ENCODE data around the gene BATF3.
A peak's percentile ranks its signal among the peaks of the same experiment; 100 is the strongest.

Gene BATF3

DNA sequence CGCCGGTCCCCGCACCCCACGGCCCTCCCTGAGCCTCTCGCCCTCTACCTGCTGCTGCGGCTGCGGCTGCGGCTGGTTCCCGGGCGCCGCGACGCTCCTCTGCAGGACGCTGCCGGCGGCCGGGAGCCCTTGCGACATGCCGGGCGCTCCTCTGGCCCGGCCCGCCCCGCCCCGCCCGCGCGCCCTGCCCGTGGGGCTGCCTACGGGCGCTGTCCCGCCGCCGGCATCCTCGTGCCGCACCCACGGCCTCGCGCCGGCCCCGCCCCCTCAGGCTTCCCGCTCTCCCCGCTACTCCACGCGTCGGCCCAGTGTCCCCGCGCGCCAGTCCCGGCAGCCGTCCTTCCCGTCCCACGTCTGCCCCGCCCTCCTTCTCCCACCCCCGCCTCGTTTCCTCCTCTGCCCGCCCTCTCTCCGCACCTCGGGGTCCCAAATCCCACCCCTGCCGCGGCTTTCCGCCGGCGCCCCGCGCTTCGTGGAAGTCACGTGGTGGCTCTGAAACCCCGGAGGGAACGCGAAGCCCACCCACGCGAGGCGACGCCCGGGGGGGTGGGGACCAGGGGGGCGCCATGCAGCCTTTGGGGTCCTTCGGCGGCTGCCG lies at the start of gene BATF3:
TSS of gene BATF3 (minus strand) at position 216 of the 598 bp plus-strand sequence. CDS start at position 138, 78 bp downstream.
- Histone ChIP-seq H3K36me3 (ENCODE audit: insufficient read depth, low read length) (no peaks in the 10 kb centered on the region), H3K79me2 (ENCODE audit: control insufficient read depth, insufficient read depth, low read length, unreplicated experiment) (no peaks in the 10 kb centered on the region), H2AFZ (ENCODE audit: low read length, unreplicated experiment) (peak within 1 kb of the TSS; percentile 94), H3K27ac (ENCODE audit: low read depth, low read length) (peak within 1 kb of the TSS; percentile 24; the same call in 1 of the 2 replicates), H3K4me3 (ENCODE audit: low read depth, low read length) (peak within 1 kb of the TSS; percentile 87), H3K4me1 (ENCODE audit: control insufficient read depth, insufficient read depth, low read length, unreplicated experiment) (peaks cover 16% of the 10 kb centered on the region), H3K27me3 (ENCODE audit: insufficient read depth, low read length) (no peaks in the 10 kb centered on the region)

DNA sequence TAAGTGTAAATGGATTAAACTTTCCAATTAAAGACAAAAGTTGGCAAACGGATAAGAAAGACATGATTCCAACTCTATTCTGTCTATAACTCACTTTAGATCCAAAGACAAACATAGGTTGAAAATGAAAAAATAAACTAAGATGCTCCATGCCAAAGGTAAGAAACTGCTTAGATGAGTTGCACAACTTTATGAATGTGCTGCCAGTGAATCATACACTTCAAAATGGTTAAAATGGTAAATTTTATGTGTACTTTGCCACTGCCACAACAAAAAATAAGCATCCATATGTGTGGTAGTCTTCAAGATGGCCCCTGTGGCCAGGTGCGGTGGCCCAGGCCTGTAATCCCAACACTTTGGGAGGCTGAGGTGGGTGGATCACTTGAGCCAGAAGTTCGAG lies 46.9 kb upstream of the BATF3 start:
- Histone ChIP-seq H3K36me3 (ENCODE audit: insufficient read depth, low read length) (0 out of 2 replicates have a peak, but pooled peaks cover 4% of the 10 kb centered on the region), H3K27me3 (ENCODE audit: insufficient read depth, low read length) (no peaks in the 10 kb centered on the region), H2AFZ (ENCODE audit: low read length, unreplicated experiment) (no peak overlapping the region), H3K79me2 (ENCODE audit: control insufficient read depth, insufficient read depth, low read length, unreplicated experiment) (peaks cover 11% of the 10 kb centered on the region), H3K4me3 (ENCODE audit: low read depth, low read length) (no peak overlapping the region), H3K27ac (ENCODE audit: low read depth, low read length) (no peak overlapping the region), H3K4me1 (ENCODE audit: control insufficient read depth, insufficient read depth, low read length, unreplicated experiment) (peaks cover 6% of the 10 kb centered on the region)

DNA sequence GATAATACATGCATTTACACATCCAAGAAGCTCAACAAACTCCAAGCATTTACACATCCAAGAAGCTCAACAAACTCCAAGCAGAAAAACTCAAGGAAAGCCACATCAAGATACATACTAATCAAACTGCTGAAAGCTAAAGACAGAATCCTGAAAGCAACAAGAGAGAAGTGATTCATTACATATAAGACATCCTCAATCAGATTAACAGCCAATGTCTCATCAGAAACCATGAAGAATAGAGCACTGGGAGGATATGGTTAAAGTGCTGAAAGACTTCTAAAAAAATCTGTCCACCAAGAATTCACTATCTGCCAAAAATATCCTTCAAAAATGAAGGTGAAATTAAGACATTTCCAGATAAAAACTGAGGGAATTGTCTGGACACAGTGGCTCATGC lies 45.7 kb upstream of the BATF3 start:
- Histone ChIP-seq H3K4me1 (ENCODE audit: control insufficient read depth, insufficient read depth, low read length, unreplicated experiment) (peaks cover 5% of the 10 kb centered on the region), H3K27me3 (ENCODE audit: insufficient read depth, low read length) (no peaks in the 10 kb centered on the region), H3K36me3 (ENCODE audit: insufficient read depth, low read length) (peaks cover 5% of the 10 kb centered on the region; the same call in 1 of the 2 replicates), H3K4me3 (ENCODE audit: low read depth, low read length) (no peak overlapping the region), H2AFZ (ENCODE audit: low read length, unreplicated experiment) (no peak overlapping the region), H3K79me2 (ENCODE audit: control insufficient read depth, insufficient read depth, low read length, unreplicated experiment) (peaks cover 11% of the 10 kb centered on the region), H3K27ac (ENCODE audit: low read depth, low read length) (no peak overlapping the region)

GRCh38 chr1:212743901-212744475 lies 44.3 kb upstream of the BATF3 start:
- no peaks in the 10 kb centered on the region for H3K4me1 ChIP-seq (ENCODE audit: control insufficient read depth, insufficient read depth, low read length, unreplicated experiment)
- no peaks in the 10 kb centered on the region for H3K27me3 ChIP-seq (ENCODE audit: insufficient read depth, low read length)
- no peak overlapping the region for H3K27ac ChIP-seq (ENCODE audit: low read depth, low read length)
- H2AFZ ChIP-seq (ENCODE audit: low read length, unreplicated experiment): no peak overlapping the region
- H3K79me2 ChIP-seq (ENCODE audit: control insufficient read depth, insufficient read depth, low read length, unreplicated experiment): peaks cover 11% of the 10 kb centered on the region
- H3K36me3 ChIP-seq (ENCODE audit: insufficient read depth, low read length): peaks cover 5% of the 10 kb centered on the region; the same call in 1 of the 2 replicates
- H3K4me3 ChIP-seq (ENCODE audit: low read depth, low read length): no peak overlapping the region

- H2AFZ ChIP-seq (ENCODE audit: low read length, unreplicated experiment): no peak overlapping the region
- H3K79me2 ChIP-seq (ENCODE audit: control insufficient read depth, insufficient read depth, low read length, unreplicated experiment): no peaks in the 10 kb centered on the region
- H3K4me1 ChIP-seq (ENCODE audit: control insufficient read depth, insufficient read depth, low read length, unreplicated experiment): no peaks in the 10 kb centered on the region
- H3K36me3 ChIP-seq (ENCODE audit: insufficient read depth, low read length): peaks cover 5% of the 10 kb centered on the region; the same call in 1 of the 2 replicates
- H3K27ac ChIP-seq (ENCODE audit: low read depth, low read length): no peak overlapping the region
- H3K4me3 ChIP-seq (ENCODE audit: low read depth, low read length): no peak overlapping the region
- H3K27me3 ChIP-seq (ENCODE audit: insufficient read depth, low read length): no peaks in the 10 kb centered on the region
Observed at GRCh38 chr1:212738330-212738729, 38.7 kb upstream of the BATF3 start.

GRCh38 chr1:212737559-212737958 lies 37.9 kb upstream of the BATF3 start:
- H3K27me3 ChIP-seq (ENCODE audit: insufficient read depth, low read length): no peaks in the 10 kb centered on the region
- peaks cover 5% of the 10 kb centered on the region; the same call in 1 of the 2 replicates for H3K36me3 ChIP-seq (ENCODE audit: insufficient read depth, low read length)
- no peak overlapping the region for H3K27ac ChIP-seq (ENCODE audit: low read depth, low read length)
- no peaks in the 10 kb centered on the region for H3K79me2 ChIP-seq (ENCODE audit: control insufficient read depth, insufficient read depth, low read length, unreplicated experiment)
- H3K4me1 ChIP-seq (ENCODE audit: control insufficient read depth, insufficient read depth, low read length, unreplicated experiment): no peaks in the 10 kb centered on the region
- H2AFZ ChIP-seq (ENCODE audit: low read length, unreplicated experiment): no peak overlapping the region
- no peak overlapping the region for H3K4me3 ChIP-seq (ENCODE audit: low read depth, low read length)

DNA sequence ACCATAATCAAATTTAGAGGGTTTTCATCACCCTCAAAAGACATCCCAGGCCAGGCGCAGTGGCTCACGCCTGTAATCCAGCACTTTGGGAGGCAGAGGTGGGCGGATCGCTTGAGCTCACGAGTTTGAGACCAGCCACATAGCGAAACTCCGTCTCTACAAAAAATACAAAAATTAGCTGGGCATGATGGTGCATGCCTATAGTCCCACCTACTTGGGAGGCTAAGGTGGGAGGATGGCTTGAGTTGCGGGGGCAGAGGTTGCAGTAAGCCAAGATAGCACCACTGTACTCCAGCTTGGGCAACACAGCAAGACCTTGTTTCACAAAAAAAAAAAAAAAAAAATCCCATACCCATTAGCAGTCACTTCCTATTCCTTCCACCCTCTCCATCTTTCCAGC lies 33.5 kb upstream of the BATF3 start:
- H2AFZ ChIP-seq (ENCODE audit: low read length, unreplicated experiment): no peak overlapping the region
- no peak overlapping the region for H3K27ac ChIP-seq (ENCODE audit: low read depth, low read length)
- H3K27me3 ChIP-seq (ENCODE audit: insufficient read depth, low read length): no peaks in the 10 kb centered on the region
- no peaks in the 10 kb centered on the region for H3K79me2 ChIP-seq (ENCODE audit: control insufficient read depth, insufficient read depth, low read length, unreplicated experiment)
- no peak overlapping the region for H3K4me3 ChIP-seq (ENCODE audit: low read depth, low read length)
- no peaks in the 10 kb centered on the region for H3K4me1 ChIP-seq (ENCODE audit: control insufficient read depth, insufficient read depth, low read length, unreplicated experiment)
- H3K36me3 ChIP-seq (ENCODE audit: insufficient read depth, low read length): no peaks in the 10 kb centered on the region; the same call in 1 of the 2 replicates

- Histone ChIP-seq H3K36me3 (ENCODE audit: insufficient read depth, low read length) (no peaks in the 10 kb centered on the region), H3K27me3 (ENCODE audit: insufficient read depth, low read length) (no peaks in the 10 kb centered on the region), H3K27ac (ENCODE audit: low read depth, low read length) (no peak overlapping the region), H3K79me2 (ENCODE audit: control insufficient read depth, insufficient read depth, low read length, unreplicated experiment) (no peaks in the 10 kb centered on the region), H3K4me3 (ENCODE audit: low read depth, low read length) (no peak overlapping the region), H2AFZ (ENCODE audit: low read length, unreplicated experiment) (no peak overlapping the region), H3K4me1 (ENCODE audit: control insufficient read depth, insufficient read depth, low read length, unreplicated experiment) (no peaks in the 10 kb centered on the region)
Observed at GRCh38 chr1:212731630-212732029, 32.0 kb upstream of the BATF3 start.

GRCh38 chr1:212728606-212729005 lies 29.0 kb upstream of the BATF3 start:
- no peaks in the 10 kb centered on the region for H3K4me1 ChIP-seq (ENCODE audit: control insufficient read depth, insufficient read depth, low read length, unreplicated experiment)
- peak overlapping the region; percentile 66; the same call in 1 of the 2 replicates for H3K27ac ChIP-seq (ENCODE audit: low read depth, low read length)

DNA sequence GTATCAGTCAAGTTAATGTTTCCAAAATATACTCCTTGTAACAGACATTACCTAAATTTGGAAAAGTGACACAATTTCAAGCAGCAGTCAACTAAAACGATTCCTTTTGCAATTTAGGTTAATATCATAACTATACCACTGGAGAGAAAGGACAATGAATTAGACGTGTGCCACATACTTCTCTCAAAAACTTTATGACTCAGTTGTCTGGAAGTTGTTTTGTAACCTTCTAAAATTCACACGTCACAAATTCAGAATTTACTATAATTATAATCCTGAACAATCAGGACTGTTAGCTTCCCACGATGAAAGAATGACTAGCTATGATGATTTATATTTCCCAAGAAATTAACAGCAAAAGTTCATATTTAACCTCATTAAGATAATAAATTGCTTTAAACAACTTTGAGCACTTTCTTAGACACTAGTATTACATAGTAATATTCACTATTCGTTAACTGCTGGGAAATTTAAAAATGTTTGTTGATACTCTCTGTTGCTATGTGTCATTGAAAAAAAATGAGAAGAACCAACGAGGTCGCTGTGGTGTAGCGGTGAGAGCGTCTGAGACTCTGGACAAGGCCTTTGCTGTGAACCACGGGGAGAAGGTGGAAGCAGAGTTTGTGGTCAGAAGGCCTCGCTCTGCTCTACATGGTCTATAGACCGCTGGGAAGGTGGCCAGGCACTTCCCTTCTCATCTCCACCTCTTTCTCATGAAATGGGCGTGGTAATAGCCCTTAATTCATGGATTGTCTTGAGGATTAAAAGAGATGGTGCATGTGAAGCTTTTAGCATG lies 27.9 kb upstream of the BATF3 start:
- no peak overlapping the region for H3K4me3 ChIP-seq (ENCODE audit: low read depth, low read length)
- no peaks in the 10 kb centered on the region for H3K27me3 ChIP-seq (ENCODE audit: insufficient read depth, low read length)
- H3K79me2 ChIP-seq (ENCODE audit: control insufficient read depth, insufficient read depth, low read length, unreplicated experiment): no peaks in the 10 kb centered on the region
- H2AFZ ChIP-seq (ENCODE audit: low read length, unreplicated experiment): no peak overlapping the region
- no peaks in the 10 kb centered on the region for H3K4me1 ChIP-seq (ENCODE audit: control insufficient read depth, insufficient read depth, low read length, unreplicated experiment)
- peak overlapping the region; percentile 66 for H3K27ac ChIP-seq (ENCODE audit: low read depth, low read length)
- no peaks in the 10 kb centered on the region for H3K36me3 ChIP-seq (ENCODE audit: insufficient read depth, low read length)

More at GRCh38 chr1:212728606-212729005, 29.0 kb upstream of the BATF3 start:
- no peak overlapping the region for H2AFZ ChIP-seq (ENCODE audit: low read length, unreplicated experiment)
- H3K27me3 ChIP-seq (ENCODE audit: insufficient read depth, low read length): no peaks in the 10 kb centered on the region
- no peaks in the 10 kb centered on the region for H3K79me2 ChIP-seq (ENCODE audit: control insufficient read depth, insufficient read depth, low read length, unreplicated experiment)
- no peaks in the 10 kb centered on the region for H3K36me3 ChIP-seq (ENCODE audit: insufficient read depth, low read length)
- H3K4me3 ChIP-seq (ENCODE audit: low read depth, low read length): no peak overlapping the region

Data from ACC112 (cell line).